GM12801 (cell line): ENCODE measurements around the gene TFDP1.

Experiments used
- TF ChIP-seq, protein P1 (sequence below): IDR thresholded peaks from one replicate; pipeline ENCODE4 v1.5.1; 2011; ENCODE audit warnings: control low read depth; ENCODE audit not compliant: insufficient read length; ENCODE audit errors: extremely low read depth

TFDP1 gene

DNA sequence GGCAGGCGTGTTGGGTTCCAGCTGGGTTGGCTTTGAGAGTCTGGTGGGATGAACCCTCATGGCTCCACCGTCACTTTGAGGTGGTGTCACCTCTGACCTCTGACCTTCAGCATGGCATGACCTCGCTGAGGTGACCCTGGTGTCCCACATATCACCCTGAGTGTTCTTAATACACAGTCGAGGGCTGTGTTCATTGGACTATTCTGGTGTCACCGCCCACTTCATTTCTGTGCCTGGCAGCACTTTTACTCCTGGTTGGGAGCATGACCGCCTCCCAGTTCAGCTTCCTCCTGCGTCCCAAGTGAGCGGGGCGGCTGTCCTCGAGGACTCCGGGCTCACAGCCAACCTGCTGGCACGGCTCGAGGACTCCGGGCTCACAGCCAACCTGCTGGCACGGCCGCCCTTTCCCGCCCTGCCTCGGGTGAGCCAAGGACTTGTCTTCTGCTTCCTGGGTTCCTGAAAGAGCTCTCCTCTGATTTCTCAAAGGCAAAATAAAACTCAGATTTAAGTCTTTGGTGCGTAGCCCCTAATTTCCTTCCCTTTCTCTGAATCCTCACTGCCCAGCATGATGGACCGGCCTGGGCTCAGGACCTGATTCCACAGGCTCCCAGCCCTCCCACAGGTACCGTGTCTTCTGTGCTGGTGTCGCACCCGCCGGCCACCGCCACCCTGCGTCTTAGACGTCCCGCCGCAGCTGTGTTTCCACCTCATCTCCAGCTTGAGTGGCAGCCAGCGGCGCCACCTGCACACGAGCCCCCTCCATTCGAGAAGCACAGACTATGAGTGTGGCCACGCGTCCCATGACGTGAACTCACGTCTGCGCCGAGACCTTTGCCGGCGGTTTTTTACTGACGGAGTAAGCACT is 63.0 kb downstream of the TFDP1 start:
- TF ChIP-seq, protein P1, sequence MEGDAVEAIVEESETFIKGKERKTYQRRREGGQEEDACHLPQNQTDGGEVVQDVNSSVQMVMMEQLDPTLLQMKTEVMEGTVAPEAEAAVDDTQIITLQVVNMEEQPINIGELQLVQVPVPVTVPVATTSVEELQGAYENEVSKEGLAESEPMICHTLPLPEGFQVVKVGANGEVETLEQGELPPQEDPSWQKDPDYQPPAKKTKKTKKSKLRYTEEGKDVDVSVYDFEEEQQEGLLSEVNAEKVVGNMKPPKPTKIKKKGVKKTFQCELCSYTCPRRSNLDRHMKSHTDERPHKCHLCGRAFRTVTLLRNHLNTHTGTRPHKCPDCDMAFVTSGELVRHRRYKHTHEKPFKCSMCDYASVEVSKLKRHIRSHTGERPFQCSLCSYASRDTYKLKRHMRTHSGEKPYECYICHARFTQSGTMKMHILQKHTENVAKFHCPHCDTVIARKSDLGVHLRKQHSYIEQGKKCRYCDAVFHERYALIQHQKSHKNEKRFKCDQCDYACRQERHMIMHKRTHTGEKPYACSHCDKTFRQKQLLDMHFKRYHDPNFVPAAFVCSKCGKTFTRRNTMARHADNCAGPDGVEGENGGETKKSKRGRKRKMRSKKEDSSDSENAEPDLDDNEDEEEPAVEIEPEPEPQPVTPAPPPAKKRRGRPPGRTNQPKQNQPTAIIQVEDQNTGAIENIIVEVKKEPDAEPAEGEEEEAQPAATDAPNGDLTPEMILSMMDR = no peak

DNA sequence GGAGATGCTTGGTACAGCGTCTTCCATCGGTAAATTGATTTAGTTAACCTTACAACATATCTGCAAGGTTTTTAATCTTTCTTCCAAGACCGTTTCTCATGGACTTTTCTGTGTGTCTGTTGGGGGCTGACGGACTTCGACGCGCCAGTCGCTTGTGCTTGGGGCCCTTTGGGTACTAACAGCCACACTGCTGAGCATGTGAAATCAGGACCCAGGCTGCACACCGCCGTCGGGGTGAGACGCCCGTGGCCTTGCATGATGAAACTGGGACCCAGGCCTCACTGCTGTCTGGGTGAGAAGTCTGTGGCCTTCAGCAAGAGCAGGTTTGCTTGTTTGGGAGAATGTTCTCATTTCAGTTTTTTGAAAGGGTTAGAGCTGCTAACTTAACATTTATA is 63.7 kb downstream of the TFDP1 start:
- TF ChIP-seq, protein P1 = no peak

DNA sequence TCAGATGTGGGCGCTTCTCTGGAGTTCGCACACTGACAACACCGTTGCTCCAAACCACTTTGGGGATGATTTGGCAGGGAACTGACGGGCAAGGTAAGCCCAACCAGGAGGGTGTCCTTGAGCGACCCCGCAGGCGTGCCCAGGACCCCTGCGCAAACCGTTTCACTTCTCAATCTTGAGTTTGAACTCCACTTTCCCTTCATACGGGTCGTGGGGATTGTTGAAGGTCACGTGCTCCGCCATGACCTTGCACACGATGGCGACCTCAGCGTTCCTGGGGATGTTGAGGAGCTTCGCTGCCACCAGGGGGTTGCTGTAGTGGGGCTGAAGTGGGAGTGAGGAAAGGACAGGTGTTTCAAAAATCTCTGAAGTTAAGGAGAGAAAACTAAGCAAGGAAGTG is 64.7 kb downstream of the TFDP1 start:
- TF ChIP-seq, protein P1 = no peak

DNA sequence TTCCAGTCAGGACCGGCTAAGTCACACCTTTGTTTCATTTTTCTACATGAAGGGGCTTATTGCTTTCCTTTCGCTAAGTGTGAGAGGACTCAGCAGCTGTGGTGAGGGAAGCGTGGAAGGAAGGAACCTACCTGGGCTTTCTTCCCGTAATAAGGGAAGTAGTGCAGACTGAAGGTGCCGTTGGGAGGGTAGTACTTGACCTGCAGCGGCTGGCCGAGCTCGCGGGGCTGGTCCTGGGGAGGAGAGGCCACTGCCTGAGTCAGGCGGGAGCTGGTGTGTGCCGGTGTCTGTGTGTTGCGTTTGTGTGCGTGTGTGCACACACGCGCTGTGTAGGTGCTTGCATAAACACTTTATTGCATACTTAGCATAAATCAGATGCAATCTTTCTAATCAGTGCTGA is 65.7 kb downstream of the TFDP1 start:
- TF ChIP-seq, protein P1 = no peak

DNA sequence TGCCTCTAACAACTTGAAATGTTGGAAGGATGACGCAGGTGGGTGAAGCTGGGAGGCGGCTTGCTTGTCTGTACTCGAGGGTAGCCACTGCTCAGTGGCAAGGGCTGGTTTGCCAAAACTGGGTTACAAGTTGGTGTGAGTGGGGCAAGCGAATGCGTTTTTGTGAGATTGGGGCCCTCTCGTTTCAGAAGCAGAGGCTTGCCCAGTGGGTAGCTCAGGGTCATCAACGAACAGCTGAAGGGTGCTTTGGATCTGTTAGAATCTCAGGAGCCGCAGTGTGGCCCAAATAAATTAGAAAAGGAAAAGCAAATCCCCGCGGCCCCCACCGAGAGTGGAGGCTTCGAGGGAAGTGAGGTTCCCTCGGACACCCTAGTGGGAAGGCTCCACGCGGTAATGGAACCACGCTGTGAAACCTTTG is 66.2 kb downstream of the TFDP1 start:
- TF ChIP-seq, protein P1 = no peak

DNA sequence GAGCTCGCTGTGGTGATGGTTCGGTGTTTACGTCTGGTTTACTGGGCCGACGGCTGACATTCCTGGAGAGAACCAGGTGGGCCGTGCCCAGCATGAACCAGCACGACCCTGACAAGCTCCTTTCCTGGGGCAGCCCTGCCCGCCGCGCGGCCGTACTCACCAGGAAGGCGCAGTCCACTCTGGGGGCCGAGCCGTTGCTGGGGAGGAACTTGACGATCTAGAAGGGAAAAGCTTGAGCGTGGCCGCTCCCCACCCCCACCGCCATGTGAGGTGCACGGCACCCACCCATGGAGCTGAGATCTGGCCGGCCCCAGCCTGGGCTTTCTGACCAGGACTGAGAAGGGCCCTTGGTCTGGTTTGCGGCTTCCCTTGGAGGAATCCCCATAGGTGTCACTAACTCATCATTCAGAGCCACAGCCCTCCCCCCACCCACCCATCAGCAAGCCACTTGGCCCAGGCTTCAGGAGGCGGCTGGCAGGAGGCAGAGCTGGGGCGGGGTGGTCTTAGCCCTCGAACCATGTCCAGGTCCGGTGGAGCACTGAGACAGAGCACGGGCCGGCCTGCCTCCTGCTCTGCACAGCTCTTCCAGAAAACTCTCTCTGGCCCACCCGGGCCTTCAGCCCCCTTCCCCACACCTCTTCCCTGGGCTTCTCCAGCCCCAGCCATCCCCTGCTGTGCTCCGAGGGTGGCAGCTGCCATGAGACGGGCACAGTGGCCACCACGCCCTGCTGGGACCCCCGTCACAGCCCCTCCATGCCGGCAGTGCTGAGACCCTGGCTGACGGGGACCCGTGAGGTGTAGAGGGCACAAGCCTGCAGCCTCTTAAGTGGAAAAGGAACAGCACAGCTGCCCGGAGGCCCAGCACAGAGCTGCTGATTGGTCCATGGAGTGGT is 67.2 kb downstream of the TFDP1 start:
- TF ChIP-seq, protein P1 = no peak
